SK-N-SH (cell line): ENCODE measurements around the gene MISP3. TPM values are rescaled to one million over a fixed set of nuclear protein-coding genes. Genes with fewer than 3 reads are reported as not detected.
A peak's percentile ranks its signal among the peaks of the same experiment; 100 is the strongest.

Experiments used
- CTCF ChIA-PET: fragments of 300-600, 350-600 bp; formaldehyde crosslinking; extraction: SDS; loops from one replicate; lab custom pipeline; 2021; lab: Yijun Ruan, JAX
- POLR2A ChIA-PET: fragments of 350-600 bp; sonication (Branson Sonifier 250); formaldehyde crosslinking; extraction: SDS; loops from one replicate; lab custom pipeline; 2020; ENCODE audit warnings: antibody characterized with exemption, inconsistent platforms; lab: Yijun Ruan, JAX
- DNase-seq: peaks from one replicate; pipeline ENCODE4 v3.0.0; 2012
- H2AFZ ChIP-seq: fragments of 200-600 bp; sonication (generic); 2 replicates; pipeline ENCODE4 v1.8.1; 2016; ENCODE audit warnings: antibody characterized with exemption, mild to moderate bottlenecking, low read depth
- H3F3A ChIP-seq: fragments of 200-600 bp; sonication (generic); replicated peaks from 2 replicates; pipeline ENCODE3; 2016; ENCODE audit warnings: antibody characterized with exemption, mild to moderate bottlenecking; ENCODE audit not compliant: insufficient read depth
- H3K27ac ChIP-seq, 2 experiments: fragments of 200-500 bp in 1 of 2; fragments of 200-600 bp in 1 of 2; sonication (Bioruptor generic) in 1 of 2; sonication (generic), shearing (Covaris generic) in 1 of 2; 2 replicates each; pipeline versions ENCODE4 v1.5.1 to v1.6.1; 2014 to 2016; ENCODE audit warnings: low read depth in 2 of 2, inconsistent platforms in 1 of 2, low read length in 1 of 2, mild to moderate bottlenecking in 1 of 2, mixed read lengths in 1 of 2
- H3K27me3 ChIP-seq: fragments of 200-600 bp; sonication (generic), shearing (Covaris generic); 2 replicates; pipeline ENCODE4 v1.6.1; 2016; ENCODE audit warnings: mixed run types; ENCODE audit not compliant: insufficient read depth
- H3K36me3 ChIP-seq, 2 experiments: fragments of 200-500 bp in 1 of 2; fragments of 200-600 bp in 1 of 2; sonication (Bioruptor generic) in 1 of 2; sonication (generic) in 1 of 2; replicated peaks in 1 of 2; 2 replicates each; pipeline versions ENCODE3 to v1.5.1; 2014 to 2016; ENCODE audit warnings: low read length in 1 of 2, mild to moderate bottlenecking in 1 of 2; ENCODE audit not compliant: insufficient read depth in 2 of 2, control insufficient read depth in 1 of 2
- H3K4me1 ChIP-seq, 2 experiments: fragments of 200-500 bp in 1 of 2; fragments of 200-600 bp in 1 of 2; sonication (Bioruptor generic) in 1 of 2; sonication (generic), shearing (Covaris generic) in 1 of 2; 2 replicates each; pipeline versions ENCODE4 v1.5.1 to v1.6.1; 2014 to 2016; ENCODE audit warnings: low read depth in 1 of 2, low read length in 1 of 2, mixed run types in 1 of 2; ENCODE audit not compliant: insufficient read depth in 2 of 2, control insufficient read depth in 1 of 2
- H3K4me2 ChIP-seq: fragments of 200-600 bp; sonication (generic), shearing (Covaris generic); 2 replicates; pipeline ENCODE4 v1.6.1; 2017; ENCODE audit warnings: mixed run types
- H3K4me3 ChIP-seq, 2 experiments: fragments of 200-500 bp in 1 of 2; fragments of 200-600 bp in 1 of 2; sonication (Bioruptor generic) in 1 of 2; sonication (generic), shearing (Covaris generic) in 1 of 2; 2 replicates each; pipeline versions ENCODE4 v1.5.1 to v1.8.1; 2014 to 2016; ENCODE audit warnings: low read depth in 2 of 2, inconsistent platforms in 1 of 2, low read length in 1 of 2, mild to moderate bottlenecking in 1 of 2, mixed read lengths in 1 of 2, moderate library complexity in 1 of 2
- H3K79me2 ChIP-seq: fragments of 200-600 bp; sonication (generic); 2 replicates; pipeline ENCODE4 v1.8.1; 2017; ENCODE audit warnings: mild to moderate bottlenecking; ENCODE audit not compliant: insufficient read depth
- H3K9ac ChIP-seq: fragments of 200-600 bp; sonication (generic); 2 replicates; pipeline ENCODE4 v1.6.1; 2017; ENCODE audit warnings: mixed run types
- H3K9me2 ChIP-seq: fragments of 200-600 bp; sonication (generic); 2 replicates; pipeline ENCODE4 v1.6.1; 2017; ENCODE audit warnings: mixed run types
- H3K9me3 ChIP-seq: fragments of 200-600 bp; sonication (generic); 2 replicates; pipeline ENCODE4 v1.6.1; 2017; ENCODE audit warnings: mixed run types, mild to moderate bottlenecking, moderate library complexity
- H4K20me1 ChIP-seq: fragments of 200-600 bp; sonication (generic); 2 replicates; pipeline ENCODE4 v1.6.1; 2017; ENCODE audit warnings: mild to moderate bottlenecking, mixed run types; ENCODE audit not compliant: insufficient read depth
- CTCF ChIP-seq: fragments of 200-600 bp; sonication (generic); IDR thresholded peaks from 2 replicates; pipeline ENCODE4 v1.6.1; 2017; ENCODE audit warnings: antibody characterized with exemption, mild to moderate bottlenecking, moderate library complexity
- FOXJ3 ChIP-seq: sonication (generic); formaldehyde crosslinking; IDR thresholded peaks from 2 replicates; pipeline ENCODE4 v1.5.1; 2020; ENCODE audit warnings: mild to moderate bottlenecking, missing genetic modification reagents
- POLR2AphosphoS5 ChIP-seq: IDR thresholded peaks from 2 replicates; pipeline ENCODE4 v1.6.1; 2012; ENCODE audit warnings: low read depth, low read length
- RCOR1 ChIP-seq: fragments of 150-350 bp; IDR thresholded peaks from 2 replicates; pipeline ENCODE4 v1.6.1; 2017; ENCODE audit warnings: antibody characterized with exemption, low read length
- SMC3 ChIP-seq: IDR thresholded peaks from 2 replicates; pipeline ENCODE4 v1.6.1; 2012; ENCODE audit warnings: low read depth, low read length, improper control_type of control experiment
- TAF1 ChIP-seq: IDR thresholded peaks from 2 replicates; pipeline ENCODE4 v1.6.1; 2012; ENCODE audit warnings: low read depth, mild to moderate bottlenecking, low read length, moderate library complexity, borderline replicate concordance
- TEAD4 ChIP-seq: IDR thresholded peaks from 2 replicates; pipeline ENCODE4 v1.4.0; 2012; ENCODE audit warnings: mild to moderate bottlenecking, borderline replicate concordance; ENCODE audit not compliant: insufficient read depth
- USF1 ChIP-seq: IDR thresholded peaks from 2 replicates; pipeline ENCODE4 v1.4.0; 2012; ENCODE audit warnings: low read depth, borderline replicate concordance
- WGBS: methylation state at CpG from one replicate; pipeline ENCODE4 v1.1.6; 2017; ENCODE audit warnings: low lambda C conversion rate; 5-methylcytosine and 5-hydroxymethylcytosine counted together
- polyA plus RNA-seq, 3 experiments: library from polyadenylated mRNA; depleted of rRNA; stranded (reverse); fragments of >200 nt; gene quantifications; 2 replicates each; pipeline ENCODE4 v1.2.3, GENCODE V29; 2012
- TF ChIP-seq, protein P1 (sequence below): IDR thresholded peaks from 2 replicates; pipeline ENCODE4; 2012

The MISP3 gene
- polyA plus RNA-seq, 1 of the 3 experiments (the other 2 are of a cell fraction): 2.6 TPM

GRCh38 chr19:14058182-14059092 is 14.1 kb upstream of the MISP3 start:
- DNase-seq: peak; percentile 27
- Histone ChIP-seq H4K20me1 (no peaks in the 10 kb centered on the region), H3K27ac (no peak overlapping the region), H3K9ac (0 out of 2 replicates have a peak overlapping the region, but pooled peaks have one; percentile 46), H3K4me1 (peaks cover 6 to 10% of the 10 kb centered on the region in 2 experiments; a peak in 2 of 4 replicates), H3K9me3 (no peaks in the 10 kb centered on the region), H3K36me3 (no peaks in the 10 kb centered on the region), H2AFZ (0 out of 2 replicates have a peak overlapping the region, but pooled peaks have one; percentile 93), H3F3A (peaks cover 11% of the 10 kb centered on the region), H3K4me3 (peak overlapping the region; percentile 39 to 64), H3K9me2 (no peaks in the 10 kb centered on the region), H3K27me3 (no peaks in the 10 kb centered on the region), H3K4me2 (peak overlapping the region; percentile 88), H3K79me2 (no peaks in the 10 kb centered on the region)
- POLR2A ChIA-PET: interaction anchor here (1.6 kb wide), 1 partner anchor 15 kb away, joined by 4 read pairs; no protein-coding TSS in a partner anchor
- TF ChIP-seq FOXJ3 (CRISPR knock-in tag) (no peak), SMC3 (no peak), TEAD4 (no peak)
- WGBS: 11% methylated on average over 17 of the region's 17 CpGs
- CTCF ChIA-PET: interaction anchor here (0.6 to 8.1 kb wide), 35 partner anchors 9 to 225 kb away, joined by 3 to 146 read pairs (median 4); partner anchors contain the start of genes DCAF15, IL27RA, MISP3 and PODNL1

DNA sequence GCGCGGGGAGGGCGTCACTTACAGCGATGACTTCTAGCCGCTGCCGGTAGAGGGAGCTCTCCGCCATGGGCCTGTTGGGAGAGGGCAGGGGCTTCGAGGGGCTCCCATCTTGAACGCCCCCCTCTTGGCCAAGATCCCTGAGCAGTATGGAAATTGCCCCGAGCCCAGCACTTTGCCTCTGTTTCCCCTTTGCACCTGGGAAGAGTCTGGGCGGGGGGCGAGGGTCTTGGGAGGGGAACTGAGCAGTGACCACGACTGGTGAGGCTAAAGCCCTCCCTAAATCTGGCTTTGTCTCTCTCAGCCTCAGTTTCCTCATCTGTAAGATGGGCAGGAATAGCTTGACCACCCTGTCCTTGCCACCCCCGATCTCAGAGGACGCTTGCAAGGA is 13.5 kb upstream of the MISP3 start:
- H3K4me3 ChIP-seq: peak overlapping the region in 1 of 2 experiments; percentile 64; a peak in 1 of 4 replicates
- H3K27me3 ChIP-seq: no peaks in the 10 kb centered on the region
- H3K79me2 ChIP-seq: no peaks in the 10 kb centered on the region
- H3K9me3 ChIP-seq: no peaks in the 10 kb centered on the region
- H2AFZ ChIP-seq: no peak overlapping the region
- ChIA-PET CTCF (interaction anchor here (0.6 to 8.1 kb wide), 35 partner anchors 10 to 291 kb away, joined by 3 to 146 read pairs (median 4); partner anchors contain the start of genes DCAF15, IL27RA and MISP3), POLR2A (interaction anchor here (1.6 kb wide), 1 partner anchor 15 kb away, joined by 4 read pairs; no protein-coding TSS in a partner anchor)
- peaks cover 6 to 10% of the 10 kb centered on the region in 2 experiments; a peak in 2 of 4 replicates for H3K4me1 ChIP-seq
- DNase-seq: peak; percentile 66
- peaks cover 11% of the 10 kb centered on the region for H3F3A ChIP-seq
- H3K36me3 ChIP-seq: no peaks in the 10 kb centered on the region
- H3K9me2 ChIP-seq: no peaks in the 10 kb centered on the region
- peak; percentile 76 for TF ChIP-seq CTCF
- no peak for TF ChIP-seq FOXJ3 (CRISPR knock-in tag)
- TF ChIP-seq TAF1: no peak
- TF ChIP-seq TEAD4: no peak
- no peak for TF ChIP-seq USF1
- no peak for TF ChIP-seq RCOR1
- TF ChIP-seq, protein P1, sequence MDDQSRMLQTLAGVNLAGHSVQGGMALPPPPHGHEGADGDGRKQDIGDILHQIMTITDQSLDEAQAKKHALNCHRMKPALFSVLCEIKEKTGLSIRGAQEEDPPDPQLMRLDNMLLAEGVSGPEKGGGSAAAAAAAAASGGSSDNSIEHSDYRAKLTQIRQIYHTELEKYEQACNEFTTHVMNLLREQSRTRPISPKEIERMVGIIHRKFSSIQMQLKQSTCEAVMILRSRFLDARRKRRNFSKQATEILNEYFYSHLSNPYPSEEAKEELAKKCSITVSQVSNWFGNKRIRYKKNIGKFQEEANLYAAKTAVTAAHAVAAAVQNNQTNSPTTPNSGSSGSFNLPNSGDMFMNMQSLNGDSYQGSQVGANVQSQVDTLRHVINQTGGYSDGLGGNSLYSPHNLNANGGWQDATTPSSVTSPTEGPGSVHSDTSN: no peak
- no peak for TF ChIP-seq POLR2AphosphoS5
- WGBS: 9% methylated on average over 13 of the region's 15 CpGs
- H4K20me1 ChIP-seq: no peaks in the 10 kb centered on the region
- no peak overlapping the region for H3K27ac ChIP-seq
- H3K9ac ChIP-seq: no peak overlapping the region
- no peak overlapping the region; the same call in 1 of the 2 replicates for H3K4me2 ChIP-seq
